LNCAP (cell line): ENCODE data around the gene AKIRIN2.

Experiments
- TF ChIP-seq, protein P1 (sequence below): fragments of 450-650 bp; IDR thresholded peaks from 2 replicates; pipeline ENCODE4 v1.5.1; 2017; ENCODE audit warnings: mild to moderate bottlenecking

Gene AKIRIN2

DNA sequence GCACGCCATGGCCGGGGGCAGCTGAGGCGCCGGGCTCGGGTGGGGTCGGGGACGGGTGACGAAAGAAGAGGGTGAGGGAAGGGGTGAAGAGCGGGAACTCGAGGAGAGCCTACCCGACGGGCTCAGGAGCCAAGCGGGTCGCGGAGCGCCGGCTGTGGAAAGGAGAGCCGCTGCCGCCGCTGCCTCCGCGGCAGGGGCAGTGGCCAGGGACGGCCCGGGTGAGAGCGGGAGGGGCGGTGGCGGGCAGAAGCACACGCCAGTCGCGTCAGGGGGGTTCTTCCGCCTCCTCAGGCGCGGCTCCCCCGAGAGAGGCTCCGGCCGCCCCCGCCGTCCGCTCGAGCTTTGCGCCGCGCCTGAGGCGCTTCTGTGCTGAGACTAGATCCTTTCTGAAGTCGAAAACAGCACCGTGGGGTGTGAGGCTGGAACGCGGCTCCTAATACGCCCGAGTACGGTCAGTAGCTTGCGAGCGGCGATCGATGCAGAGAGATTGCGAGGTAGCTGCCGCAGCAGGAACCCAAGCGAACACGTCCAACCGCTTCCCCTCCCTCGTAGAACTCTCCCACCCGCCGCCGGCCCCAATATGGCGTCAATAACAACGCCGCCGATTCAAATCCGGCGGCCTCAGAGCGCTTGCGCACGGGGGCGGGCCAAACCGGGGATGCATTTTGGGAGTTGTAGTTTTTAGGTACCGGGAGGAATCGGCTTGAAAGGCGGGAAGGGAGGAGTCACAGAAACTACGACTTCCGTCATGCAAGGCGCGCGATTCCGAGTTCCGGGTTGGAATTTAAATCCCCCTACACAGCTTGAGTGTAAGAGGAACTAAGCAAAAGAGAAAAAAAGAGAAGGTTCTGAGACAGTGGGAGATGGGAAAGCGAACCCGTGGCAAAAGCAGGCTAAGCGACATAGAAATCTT is at the start of gene AKIRIN2:
AKIRIN2 (minus strand) TSS at position 558 of the 913 bp plus-strand sequence; CDS start at position 9, 549 bp downstream.
- TF ChIP-seq, protein P1, sequence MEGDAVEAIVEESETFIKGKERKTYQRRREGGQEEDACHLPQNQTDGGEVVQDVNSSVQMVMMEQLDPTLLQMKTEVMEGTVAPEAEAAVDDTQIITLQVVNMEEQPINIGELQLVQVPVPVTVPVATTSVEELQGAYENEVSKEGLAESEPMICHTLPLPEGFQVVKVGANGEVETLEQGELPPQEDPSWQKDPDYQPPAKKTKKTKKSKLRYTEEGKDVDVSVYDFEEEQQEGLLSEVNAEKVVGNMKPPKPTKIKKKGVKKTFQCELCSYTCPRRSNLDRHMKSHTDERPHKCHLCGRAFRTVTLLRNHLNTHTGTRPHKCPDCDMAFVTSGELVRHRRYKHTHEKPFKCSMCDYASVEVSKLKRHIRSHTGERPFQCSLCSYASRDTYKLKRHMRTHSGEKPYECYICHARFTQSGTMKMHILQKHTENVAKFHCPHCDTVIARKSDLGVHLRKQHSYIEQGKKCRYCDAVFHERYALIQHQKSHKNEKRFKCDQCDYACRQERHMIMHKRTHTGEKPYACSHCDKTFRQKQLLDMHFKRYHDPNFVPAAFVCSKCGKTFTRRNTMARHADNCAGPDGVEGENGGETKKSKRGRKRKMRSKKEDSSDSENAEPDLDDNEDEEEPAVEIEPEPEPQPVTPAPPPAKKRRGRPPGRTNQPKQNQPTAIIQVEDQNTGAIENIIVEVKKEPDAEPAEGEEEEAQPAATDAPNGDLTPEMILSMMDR = no peak

DNA sequence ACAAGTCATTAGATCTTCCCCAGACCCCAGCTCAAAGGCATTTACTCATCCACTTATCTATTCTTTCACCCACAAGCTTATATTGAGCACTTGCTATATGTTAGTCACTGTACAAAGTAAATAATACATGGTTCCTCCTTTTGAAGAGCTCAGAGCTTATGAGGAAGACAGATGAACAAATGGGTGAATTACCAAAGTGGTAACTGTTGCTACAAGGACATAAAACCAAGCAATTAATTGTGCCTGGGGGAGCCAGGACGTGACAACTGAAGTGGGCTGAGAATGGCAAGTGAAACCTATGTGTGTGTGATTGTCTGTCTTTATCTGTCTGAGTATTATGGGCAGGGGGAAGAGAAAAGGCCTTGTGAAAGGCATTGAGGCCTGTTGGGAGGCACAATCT is 45.6 kb upstream of the AKIRIN2 start:
- TF ChIP-seq, protein P1 = no peak

DNA sequence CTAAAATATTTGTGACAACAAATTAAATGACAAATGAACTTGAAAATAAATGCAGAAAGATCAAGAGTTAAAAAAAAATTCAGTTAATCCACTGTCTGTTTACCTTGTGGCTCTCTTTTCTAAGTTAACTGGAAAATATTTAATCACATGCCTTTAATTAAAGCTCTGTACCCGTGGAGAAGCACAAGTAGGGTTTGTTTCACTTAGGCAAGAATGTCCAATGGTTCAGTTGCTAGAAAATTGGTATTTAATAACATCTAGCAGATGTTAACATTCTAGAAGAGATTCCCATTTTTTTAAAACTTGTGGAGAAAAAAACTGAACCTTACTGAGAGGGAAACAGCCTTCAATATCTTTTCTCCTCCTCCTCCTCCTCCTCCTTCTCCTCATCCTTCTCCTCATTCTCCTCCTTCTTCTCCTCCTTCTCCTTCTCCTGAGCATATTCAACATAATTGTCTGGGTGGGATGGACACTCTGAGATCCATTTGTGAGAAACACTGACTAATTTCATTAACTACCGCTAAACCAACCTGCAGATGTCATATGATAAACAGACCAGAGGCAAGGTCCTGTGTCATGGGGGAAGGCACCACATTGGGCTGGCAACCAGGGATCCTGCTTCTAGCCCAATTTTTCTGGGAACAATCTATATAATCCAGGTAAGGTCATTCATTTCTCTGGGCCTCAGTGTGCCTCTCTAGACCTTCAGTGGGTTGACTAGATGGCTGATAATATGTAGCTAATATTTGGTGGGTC is 44.1 kb upstream of the AKIRIN2 start:
- TF ChIP-seq, protein P1 = no peak

DNA sequence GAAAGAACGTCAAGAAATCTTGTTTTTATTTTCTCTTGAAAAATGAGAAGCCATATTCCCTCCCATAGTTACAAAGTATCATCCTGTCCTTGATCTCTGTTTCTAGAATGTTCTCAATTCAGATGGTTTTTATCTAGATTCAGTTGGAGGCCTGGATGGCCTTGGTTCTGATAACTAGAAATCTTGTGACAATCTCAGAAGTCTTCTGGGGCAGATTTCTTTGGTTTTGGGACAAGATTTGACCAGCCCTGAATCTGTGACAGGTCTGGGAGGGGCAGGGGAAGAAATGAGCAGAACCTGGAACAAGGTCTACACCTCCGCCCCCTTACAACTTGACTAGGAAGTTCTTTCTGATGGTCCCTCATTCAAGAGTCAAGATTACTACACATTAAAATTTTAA is 41.4 kb upstream of the AKIRIN2 start:
- TF ChIP-seq, protein P1 = no peak

DNA sequence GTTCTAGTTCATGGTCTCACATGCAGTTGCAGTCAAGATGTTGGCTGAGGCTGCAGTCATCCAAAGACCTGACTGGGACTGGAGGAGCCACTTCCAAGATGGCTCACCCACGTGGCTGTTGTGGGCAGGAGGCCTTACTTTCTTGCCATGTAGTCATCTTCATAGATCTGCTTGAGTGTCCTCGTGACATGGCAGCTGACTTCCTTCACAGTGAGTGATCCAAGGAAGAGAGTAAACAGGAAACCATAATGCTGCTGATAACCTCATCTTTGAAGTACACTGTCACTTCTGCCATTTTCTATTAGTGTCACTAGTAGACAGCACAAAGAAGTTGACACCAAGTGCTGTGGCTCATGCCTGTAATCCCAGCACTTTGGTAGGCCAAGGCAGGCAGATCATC is 40.1 kb upstream of the AKIRIN2 start:
- TF ChIP-seq, protein P1 = no peak

DNA sequence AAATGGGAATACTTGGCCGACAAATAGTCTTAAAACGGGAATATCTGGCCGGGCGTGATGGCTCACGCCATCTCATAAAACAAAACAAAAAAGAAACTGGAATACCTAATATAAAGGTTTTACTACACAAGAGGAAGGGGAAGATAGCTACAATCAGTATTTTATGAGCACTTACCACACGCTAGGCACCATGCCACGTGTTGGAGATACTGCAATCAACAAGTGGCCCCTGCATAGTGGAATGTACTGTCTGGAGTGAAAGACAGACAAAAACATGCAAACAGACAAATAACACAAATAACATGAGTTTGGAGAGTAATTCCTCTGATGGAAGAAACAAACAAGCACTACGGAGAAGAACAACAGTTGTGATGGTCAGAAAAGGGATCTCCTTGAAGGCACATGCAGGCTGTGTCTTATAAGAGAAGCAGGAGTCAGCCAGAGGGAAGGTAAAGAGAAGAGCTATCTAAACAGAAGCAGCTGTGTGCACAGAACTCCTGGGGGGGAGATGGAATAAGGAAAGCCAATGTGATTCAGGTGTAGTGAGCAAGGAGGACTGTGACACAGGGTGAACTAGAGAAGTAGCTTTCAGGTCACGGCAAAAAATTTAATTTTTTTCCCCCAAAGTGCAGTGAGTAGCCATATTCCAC is 39.1 kb upstream of the AKIRIN2 start:
- TF ChIP-seq, protein P1 = no peak

DNA sequence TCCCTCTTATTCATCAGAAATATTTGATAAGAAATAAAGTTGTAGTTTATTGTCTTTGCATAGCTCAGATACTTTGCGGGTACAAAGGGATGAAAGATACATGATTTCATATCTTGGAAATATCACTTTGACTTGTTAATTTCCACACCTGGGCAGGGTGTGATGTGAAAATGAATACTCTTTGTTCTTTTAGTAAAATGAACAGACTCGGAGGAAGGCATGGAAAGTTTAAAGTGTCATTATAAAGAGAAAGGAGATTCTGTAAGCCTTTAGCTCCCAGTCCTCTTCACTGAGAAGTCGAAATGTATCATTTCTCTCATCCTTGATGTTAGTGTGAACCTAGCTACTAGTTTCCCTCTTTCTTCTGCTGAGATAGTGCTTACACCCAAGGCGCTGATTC is 36.7 kb upstream of the AKIRIN2 start:
- TF ChIP-seq, protein P1 = no peak
